ENCODE data around the gene PTRHD1.

- no peak for TF ChIP-seq POLR2A (IDR thresholded peaks at IDR 0.05)
- TF ChIP-seq CTCF (IDR thresholded peaks at IDR 0.05), result no peak
Observed at GRCh38 chr2:24830786-24831185, 37.6 kb upstream of the PTRHD1 start.
